Muscle layer of colon (tissue), 2 donors: ENCODE results near the gene OR5D18.
"Not testable (repeated sequence)": the region's sequence is repeated elsewhere in the genome, so short reads cannot be mapped to it uniquely, and the experiment has no call there.

Source experiments
- H3K27ac ChIP-seq: one replicate; pipeline ENCODE4 v1.7.0; 2013; ENCODE audit warnings: low read depth, mild to moderate bottlenecking, low read length, moderate library complexity
- H3K27me3 ChIP-seq, 2 donors: one replicate each; pipeline ENCODE4 v1.7.0; 2013; ENCODE audit warnings: low read length in 2 of 2, mild to moderate bottlenecking in 2 of 2; ENCODE audit not compliant: insufficient read depth in 2 of 2, control insufficient read depth in 1 of 2
- H3K36me3 ChIP-seq: one replicate; pipeline ENCODE4 v1.7.0; 2013; ENCODE audit warnings: mild to moderate bottlenecking, low read length; ENCODE audit not compliant: insufficient read depth
- H3K4me1 ChIP-seq: one replicate; pipeline ENCODE4 v1.7.0; 2013; ENCODE audit warnings: mild to moderate bottlenecking, low read length; ENCODE audit not compliant: insufficient read depth
- H3K4me3 ChIP-seq, 2 donors: one replicate each; pipeline ENCODE4 v1.7.0; 2013; ENCODE audit warnings: low read length in 2 of 2, low read depth in 1 of 2, mild to moderate bottlenecking in 1 of 2, moderate library complexity in 1 of 2
- H3K9ac ChIP-seq: one replicate; pipeline ENCODE4 v1.7.0; 2013; ENCODE audit warnings: low read length
- H3K9me3 ChIP-seq: one replicate; pipeline ENCODE4 v1.7.0; 2013; ENCODE audit warnings: mild to moderate bottlenecking, low read length
- donor health status: abdominal sarcoma.
- donor health status: Adenocarcinoma of cecum.

OR5D18 gene

DNA sequence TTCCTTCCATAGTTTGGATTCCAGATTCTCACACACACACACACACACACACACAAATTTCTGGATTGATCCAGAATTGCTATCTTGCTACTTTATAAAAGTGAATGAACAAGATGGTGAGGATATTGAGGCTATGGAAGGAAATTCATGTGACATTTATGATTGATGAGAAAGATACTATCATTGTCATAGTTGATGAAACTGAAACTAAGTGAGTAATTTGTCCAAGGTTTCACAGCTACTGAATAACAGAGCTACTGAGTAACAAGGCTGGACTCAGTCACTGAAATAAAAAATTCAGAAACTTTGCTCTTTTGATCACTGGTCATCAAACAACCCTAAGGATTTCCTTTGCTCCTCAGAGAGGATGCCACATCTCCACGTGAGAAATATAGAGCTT, 35.3 kb downstream of the OR5D18 start:
- no peak overlapping the region for H3K9ac ChIP-seq
- H3K27me3 ChIP-seq: no peaks in the 10 kb centered on the region
- no peak overlapping the region for H3K27ac ChIP-seq
- H3K36me3 ChIP-seq: no peaks in the 10 kb centered on the region
- no peaks in the 10 kb centered on the region for H3K4me1 ChIP-seq
- no peaks in the 10 kb centered on the region for H3K9me3 ChIP-seq
- H3K4me3 ChIP-seq: no peak overlapping the region

DNA sequence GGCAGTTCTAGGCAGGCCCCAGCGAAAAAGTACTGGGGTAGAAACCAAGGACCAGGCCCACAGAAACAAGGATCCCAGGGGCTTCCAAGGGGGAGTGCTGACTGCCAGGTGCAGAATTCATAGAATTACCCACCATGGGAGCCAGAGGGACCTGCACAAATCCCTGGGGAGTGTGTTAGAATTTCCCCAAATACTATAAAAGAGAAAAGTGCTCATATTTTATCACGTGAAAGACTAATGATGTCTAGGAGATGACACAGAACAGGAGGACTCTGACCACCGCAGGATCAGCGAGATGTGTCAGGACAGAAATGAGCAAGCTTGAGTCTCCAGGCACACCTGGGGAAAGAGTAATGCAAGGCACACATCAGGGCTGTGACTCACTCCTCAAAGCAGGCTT, 47.9 kb downstream of the OR5D18 start:
- H3K27me3 ChIP-seq, H3K9ac ChIP-seq, H3K27ac ChIP-seq, H3K36me3 ChIP-seq, H3K4me3 ChIP-seq, H3K4me1 ChIP-seq, H3K9me3 ChIP-seq: not testable (repeated sequence)
